ENCODE results near the gene SHMT2.

DNA sequence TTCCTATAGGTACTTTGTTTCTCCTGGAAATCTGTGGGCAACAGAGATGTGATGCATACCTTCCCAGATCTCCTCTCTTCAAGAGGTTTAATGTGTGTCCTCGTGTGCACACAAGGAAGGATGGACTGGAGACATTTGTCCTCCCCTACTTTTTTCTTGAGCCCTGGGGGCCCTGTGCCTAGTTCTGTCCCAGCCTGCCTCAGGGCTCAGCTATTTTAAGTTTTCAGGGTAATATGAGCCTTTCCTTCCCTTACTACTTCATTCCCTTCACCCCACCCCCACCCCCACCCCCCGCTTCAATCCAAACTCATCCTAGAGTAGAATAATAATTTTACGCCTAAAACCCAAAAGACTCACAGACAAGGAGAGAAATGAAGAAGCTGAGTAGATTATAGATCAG, 21.0 kb downstream of the SHMT2 start:
- no peak for TF ChIP-seq POLR2A (IDR thresholded peaks at IDR 0.05)
- TF ChIP-seq, protein P1, sequence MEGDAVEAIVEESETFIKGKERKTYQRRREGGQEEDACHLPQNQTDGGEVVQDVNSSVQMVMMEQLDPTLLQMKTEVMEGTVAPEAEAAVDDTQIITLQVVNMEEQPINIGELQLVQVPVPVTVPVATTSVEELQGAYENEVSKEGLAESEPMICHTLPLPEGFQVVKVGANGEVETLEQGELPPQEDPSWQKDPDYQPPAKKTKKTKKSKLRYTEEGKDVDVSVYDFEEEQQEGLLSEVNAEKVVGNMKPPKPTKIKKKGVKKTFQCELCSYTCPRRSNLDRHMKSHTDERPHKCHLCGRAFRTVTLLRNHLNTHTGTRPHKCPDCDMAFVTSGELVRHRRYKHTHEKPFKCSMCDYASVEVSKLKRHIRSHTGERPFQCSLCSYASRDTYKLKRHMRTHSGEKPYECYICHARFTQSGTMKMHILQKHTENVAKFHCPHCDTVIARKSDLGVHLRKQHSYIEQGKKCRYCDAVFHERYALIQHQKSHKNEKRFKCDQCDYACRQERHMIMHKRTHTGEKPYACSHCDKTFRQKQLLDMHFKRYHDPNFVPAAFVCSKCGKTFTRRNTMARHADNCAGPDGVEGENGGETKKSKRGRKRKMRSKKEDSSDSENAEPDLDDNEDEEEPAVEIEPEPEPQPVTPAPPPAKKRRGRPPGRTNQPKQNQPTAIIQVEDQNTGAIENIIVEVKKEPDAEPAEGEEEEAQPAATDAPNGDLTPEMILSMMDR (IDR thresholded peaks at IDR 0.05): no peak
